Left kidney (tissue), 2 donors: ENCODE results near the gene OVOL2. TPM values are rescaled to one million over a fixed set of nuclear protein-coding genes. Genes with fewer than 3 reads are reported as not detected.
"Not testable (repeated sequence)": the region's sequence is repeated elsewhere in the genome, so short reads cannot be mapped to it uniquely, and the experiment has no call there.

Source experiments
- DNase-seq: peaks from one replicate; pipeline ENCODE4 v3.0.0-alpha.2; 2013
- polyA plus RNA-seq: library from polyadenylated mRNA; unstranded; fragments of 120-200 nt; gene quantifications from one replicate; pipeline ENCODE4 v1.2.1, GENCODE V29; 2013; ENCODE audit not compliant: insufficient read length

Gene OVOL2
- polyA plus RNA-seq, 1 donor, result 0.60 TPM

GRCh38 chr20:18058661-18059467, 1.1 kb upstream of the OVOL2 start:
- DNase-seq, result peak; percentile 34

- DNase-seq, result no peak
Observed at GRCh38 chr20:18057994-18058349, 256 bp upstream of the OVOL2 start.

- no peak for DNase-seq
Observed at GRCh38 chr20:18056174-18057100, 1.3 kb downstream of the OVOL2 start.

- DNase-seq, result no peak
Observed at GRCh38 chr20:18055261-18055660, 2.5 kb downstream of the OVOL2 start.

- DNase-seq, result no peak
Observed at GRCh38 chr20:18052856-18053255, 4.9 kb downstream of the OVOL2 start.

GRCh38 chr20:18050628-18051027, 7.1 kb downstream of the OVOL2 start:
- DNase-seq, result no peak

- DNase-seq, result no peak
Observed at GRCh38 chr20:18048176-18048575, 9.5 kb downstream of the OVOL2 start.

- DNase-seq, result no peak
Observed at GRCh38 chr20:18046535-18046934, 11.2 kb downstream of the OVOL2 start.

- DNase-seq, result no peak
Observed at GRCh38 chr20:18042229-18042628, 15.5 kb downstream of the OVOL2 start.

GRCh38 chr20:18041462-18041861, 16.3 kb downstream of the OVOL2 start:
- no peak for DNase-seq

GRCh38 chr20:18039063-18039462, 18.7 kb downstream of the OVOL2 start:
- no peak for DNase-seq

GRCh38 chr20:18034039-18034438, 23.7 kb downstream of the OVOL2 start:
- DNase-seq, result no peak

- no peak for DNase-seq
Observed at GRCh38 chr20:18032977-18033892, 24.5 kb downstream of the OVOL2 start.

- no peak for DNase-seq
Observed at GRCh38 chr20:18031888-18032509, 25.7 kb downstream of the OVOL2 start.

- no peak for DNase-seq
Observed at GRCh38 chr20:18031050-18031449, 26.7 kb downstream of the OVOL2 start.

GRCh38 chr20:18030020-18030419, 27.7 kb downstream of the OVOL2 start:
- no peak for DNase-seq

GRCh38 chr20:18027011-18027410, 30.7 kb downstream of the OVOL2 start:
- DNase-seq, result not testable (repeated sequence)

GRCh38 chr20:18024606-18025127, 33.0 kb downstream of the OVOL2 start:
- no peak for DNase-seq

GRCh38 chr20:18020931-18021330, 36.8 kb downstream of the OVOL2 start:
- no peak for DNase-seq

GRCh38 chr20:18019068-18019467, 38.6 kb downstream of the OVOL2 start:
- no peak for DNase-seq

GRCh38 chr20:18018100-18018499, 39.6 kb downstream of the OVOL2 start:
- no peak for DNase-seq
